CD4-positive, alpha-beta T cell treated with Interleukin-4 for 4 hours (primary cell): ENCODE data around the gene NOP14.
"Not testable (repeated sequence)": the region's sequence is repeated elsewhere in the genome, so short reads cannot be mapped to it uniquely, and the experiment has no call there.

Experiments used
- DNase-seq: peaks from one replicate; pipeline ENCODE4 v3.0.0-alpha.2; 2020

NOP14 gene

GRCh38 chr4:2963175-2963965 is at the start of gene NOP14, which contains the start of gene GRK4:
TSS of gene NOP14 (minus strand) at chr4:2963406. CDS start at chr4:2963319, 87 bp downstream.
TSS of gene GRK4 (plus strand) at chr4:2963571. CDS start at chr4:2964071, 500 bp downstream.
- DNase-seq: peak; percentile 98

- no peak for DNase-seq
Observed at GRCh38 chr4:3011456-3012220, 48.4 kb upstream of the NOP14 start.

- no peak for DNase-seq
Observed at GRCh38 chr4:3010998-3011397, 47.8 kb upstream of the NOP14 start.

DNA sequence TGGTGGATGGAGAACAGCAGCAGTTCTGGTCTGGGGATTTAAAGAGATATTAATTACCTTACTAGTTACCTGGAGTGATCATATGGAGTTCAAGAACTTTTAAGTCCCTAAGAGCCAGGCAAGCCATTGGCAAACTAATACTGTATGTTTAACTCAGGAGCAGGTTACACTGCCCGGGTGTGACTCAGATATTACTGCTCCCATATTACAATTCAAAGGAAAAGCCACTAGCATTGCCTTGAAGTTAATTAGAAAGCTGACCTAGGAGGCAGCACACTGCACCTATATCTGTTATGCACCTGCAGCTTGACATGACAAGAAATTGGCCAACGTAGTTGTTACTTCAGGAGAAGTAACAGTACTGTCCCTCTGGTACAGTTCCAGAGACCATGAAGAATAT is 47.4 kb upstream of the NOP14 start:
- DNase-seq: no peak

DNA sequence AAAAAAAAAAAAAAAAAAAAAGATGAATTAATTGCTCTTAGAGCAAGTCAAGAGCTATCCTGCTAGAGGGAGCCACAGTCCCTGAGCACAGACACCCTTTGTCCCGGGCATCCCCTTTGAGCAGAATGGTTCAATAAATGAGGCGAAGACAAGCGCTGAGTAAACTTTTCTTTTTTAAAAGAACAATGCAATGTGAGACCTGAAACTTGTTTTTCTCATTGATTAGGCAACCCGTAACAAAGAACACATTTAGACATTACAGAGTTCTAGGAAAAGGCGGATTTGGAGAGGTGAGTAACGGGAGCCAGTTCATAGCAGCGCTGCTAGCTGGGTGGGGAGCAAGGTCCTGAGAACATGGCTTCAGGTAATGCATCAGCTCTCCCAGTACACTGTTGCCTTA is 46.2 kb upstream of the NOP14 start:
- peak; percentile 11 for DNase-seq

- no peak for DNase-seq
Observed at GRCh38 chr4:3007724-3008123, 44.5 kb upstream of the NOP14 start.

DNA sequence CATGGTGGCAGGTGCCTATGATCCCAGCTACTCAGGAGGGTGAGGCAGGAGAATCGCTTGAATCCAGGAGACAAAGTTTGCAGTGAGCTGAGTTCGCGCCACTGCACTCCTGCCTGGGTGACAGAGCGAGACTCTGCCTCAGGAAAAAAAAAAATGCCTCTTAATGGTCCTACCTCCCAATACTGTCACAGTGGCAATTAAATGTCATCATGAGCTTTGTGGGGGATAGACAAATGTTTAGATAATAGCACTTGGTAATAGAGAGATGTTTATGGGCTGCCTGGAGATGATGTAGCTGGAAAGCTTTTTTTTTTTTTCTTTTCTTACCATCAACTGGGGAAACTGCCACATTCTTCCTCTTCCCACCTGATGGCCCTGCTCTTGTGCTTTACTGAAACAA is 33.2 kb upstream of the NOP14 start:
- DNase-seq: no peak

DNA sequence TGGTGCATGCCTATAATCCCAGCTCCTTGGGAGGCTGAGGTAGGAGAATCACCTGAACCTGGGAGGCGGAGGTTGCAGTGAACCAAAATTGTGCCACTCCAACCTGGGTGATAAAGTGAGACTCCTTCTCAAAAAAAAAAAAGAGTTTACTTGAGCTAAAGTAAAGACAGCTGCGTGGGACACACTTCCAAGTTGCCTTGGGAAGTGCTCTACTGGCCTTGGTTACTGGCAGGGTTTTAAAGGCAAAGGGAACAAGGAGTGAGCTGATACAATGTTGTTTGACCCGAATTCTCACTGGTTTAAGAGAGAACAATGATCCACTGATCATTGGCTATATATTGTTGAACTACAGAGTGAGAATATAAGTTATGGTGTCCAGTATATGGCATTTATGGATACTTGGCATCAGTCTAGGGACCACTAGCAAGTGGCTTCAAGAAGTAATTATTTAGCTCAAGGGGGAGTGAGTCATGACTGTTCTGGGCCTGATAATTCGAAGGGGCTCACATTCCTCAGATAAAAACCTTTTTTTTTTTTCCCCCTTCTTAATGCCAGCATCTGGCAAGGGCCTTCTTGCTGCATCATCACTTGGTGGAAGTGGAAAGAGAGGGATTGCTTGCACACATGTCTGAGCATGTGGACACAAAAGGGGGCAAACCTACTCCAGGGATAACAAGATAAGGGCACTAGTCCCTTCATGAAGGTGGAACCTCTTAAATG is 32.5 kb upstream of the NOP14 start:
- no peak for DNase-seq

DNA sequence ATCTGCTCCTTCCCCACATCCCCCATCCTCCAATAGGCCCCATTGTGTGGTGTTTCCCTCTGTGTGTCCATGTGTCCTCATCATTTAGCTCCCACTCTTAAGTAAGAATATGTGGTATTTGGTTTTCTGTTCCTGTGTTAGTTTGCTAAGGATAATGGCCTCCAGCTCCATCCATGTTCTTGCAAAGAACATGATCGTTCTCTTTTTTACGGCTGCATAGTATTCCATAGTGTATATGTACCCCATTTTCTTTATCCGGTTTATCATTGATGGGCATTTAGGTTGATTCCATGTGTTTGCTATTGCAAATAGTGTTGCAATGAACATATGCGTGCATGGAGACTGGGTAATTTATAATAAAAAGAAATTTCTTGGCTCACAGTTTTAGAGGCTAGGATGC is 31.7 kb upstream of the NOP14 start:
- no peak for DNase-seq

GRCh38 chr4:2991243-2991642 is 28.0 kb upstream of the NOP14 start:
- no peak for DNase-seq

- DNase-seq: not testable (repeated sequence)
Observed at GRCh38 chr4:2983715-2984114, 20.5 kb upstream of the NOP14 start.

DNA sequence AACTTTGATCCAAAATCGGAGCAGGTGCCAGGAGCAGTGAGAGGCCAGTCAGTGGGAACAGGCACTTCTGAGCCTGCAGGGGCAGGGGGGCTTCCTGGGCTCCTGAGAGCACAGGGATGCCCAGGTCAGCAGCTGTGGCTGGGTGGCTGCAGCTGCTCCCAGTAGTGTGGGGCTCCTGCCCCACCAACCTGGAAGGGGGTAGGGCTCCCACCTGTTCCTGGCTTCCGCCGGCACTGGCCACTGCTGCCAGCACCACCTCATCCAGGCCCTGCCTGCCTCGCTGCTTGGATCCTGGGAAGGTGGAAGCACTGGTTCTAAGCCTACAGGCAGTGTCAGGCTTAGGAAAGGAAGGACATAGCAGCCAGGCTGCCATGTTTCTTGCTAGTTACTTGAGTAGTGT is 18.8 kb upstream of the NOP14 start:
- DNase-seq: no peak

GRCh38 chr4:2981256-2981819 is 18.1 kb upstream of the NOP14 start:
- DNase-seq: no peak

- DNase-seq: no peak
Observed at GRCh38 chr4:2977211-2978088, 14.2 kb upstream of the NOP14 start.

DNA sequence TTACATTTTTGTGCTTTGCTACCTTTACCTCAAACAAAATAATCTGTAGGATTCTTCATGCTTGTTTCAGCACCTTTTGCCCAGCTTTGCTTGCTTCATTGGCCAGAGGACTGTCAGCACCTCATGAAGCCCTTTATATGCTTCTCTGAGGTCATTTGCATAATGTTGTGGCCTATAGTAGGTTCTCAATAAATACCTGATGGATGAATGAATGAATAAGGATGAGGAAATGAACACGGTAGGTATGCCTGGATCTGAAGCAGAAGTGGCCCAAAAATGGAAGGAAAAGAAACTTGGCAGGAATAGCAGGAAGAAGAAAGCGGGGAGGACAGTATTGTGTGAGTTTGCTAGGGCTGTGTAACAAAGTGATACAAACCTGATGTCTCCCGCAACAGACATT is 8.1 kb upstream of the NOP14 start:
- no peak for DNase-seq

- DNase-seq: no peak
Observed at GRCh38 chr4:2968381-2968780, 5.2 kb upstream of the NOP14 start.

DNA sequence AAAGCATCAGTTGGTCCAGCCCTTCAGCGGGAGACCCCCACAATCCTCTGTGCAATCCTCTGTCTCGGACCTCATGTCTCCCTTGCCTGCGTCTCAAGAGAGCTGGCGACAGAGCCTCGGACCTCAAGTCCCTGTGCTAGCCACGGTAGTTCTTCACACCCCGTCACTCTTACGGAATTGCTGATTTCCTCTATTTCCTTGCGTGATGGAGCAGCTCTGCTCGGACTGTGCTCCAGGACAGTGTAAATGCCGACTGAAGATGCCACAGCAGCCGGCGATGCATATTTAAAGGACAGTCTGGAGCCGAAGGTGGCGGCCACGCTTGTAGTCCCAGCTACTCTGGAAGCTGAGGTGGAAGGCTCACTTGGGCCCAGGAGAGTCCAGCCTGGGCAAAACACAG is 2.1 kb upstream of the NOP14 start:
- DNase-seq: no peak

DNA sequence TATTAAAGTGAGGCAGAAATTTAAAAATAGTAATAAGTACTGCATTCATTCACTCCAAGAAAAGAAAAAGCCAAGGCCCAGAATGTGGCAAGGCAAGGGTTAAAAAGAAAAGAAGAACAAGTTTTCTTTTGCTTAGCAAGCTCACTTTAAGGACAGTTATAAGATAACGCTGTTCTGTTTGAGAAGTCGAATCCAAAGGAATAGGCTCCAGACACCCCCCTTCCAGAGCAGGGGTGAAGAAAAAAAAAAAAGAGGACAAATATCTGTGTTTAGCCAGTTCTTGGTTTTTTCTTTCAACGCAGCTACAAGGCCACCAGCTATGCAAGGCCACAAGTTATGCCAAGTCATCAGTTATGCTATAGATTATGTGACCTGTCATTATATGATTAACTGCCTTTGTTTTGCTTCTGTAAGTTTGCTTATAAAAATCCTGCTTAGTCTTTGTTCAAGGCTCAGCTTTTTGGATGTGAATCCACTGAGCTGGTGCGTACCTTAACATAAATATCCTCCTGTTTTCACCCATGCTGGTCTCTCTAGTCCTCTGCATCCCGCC is 1.6 kb upstream of the NOP14 start:
- no peak for DNase-seq

GRCh38 chr4:2963966-2964471 is 813 bp upstream of the NOP14 start:
- no peak for DNase-seq

GRCh38 chr4:2962614-2963174 is 512 bp downstream of the NOP14 start:
- no peak for DNase-seq

DNA sequence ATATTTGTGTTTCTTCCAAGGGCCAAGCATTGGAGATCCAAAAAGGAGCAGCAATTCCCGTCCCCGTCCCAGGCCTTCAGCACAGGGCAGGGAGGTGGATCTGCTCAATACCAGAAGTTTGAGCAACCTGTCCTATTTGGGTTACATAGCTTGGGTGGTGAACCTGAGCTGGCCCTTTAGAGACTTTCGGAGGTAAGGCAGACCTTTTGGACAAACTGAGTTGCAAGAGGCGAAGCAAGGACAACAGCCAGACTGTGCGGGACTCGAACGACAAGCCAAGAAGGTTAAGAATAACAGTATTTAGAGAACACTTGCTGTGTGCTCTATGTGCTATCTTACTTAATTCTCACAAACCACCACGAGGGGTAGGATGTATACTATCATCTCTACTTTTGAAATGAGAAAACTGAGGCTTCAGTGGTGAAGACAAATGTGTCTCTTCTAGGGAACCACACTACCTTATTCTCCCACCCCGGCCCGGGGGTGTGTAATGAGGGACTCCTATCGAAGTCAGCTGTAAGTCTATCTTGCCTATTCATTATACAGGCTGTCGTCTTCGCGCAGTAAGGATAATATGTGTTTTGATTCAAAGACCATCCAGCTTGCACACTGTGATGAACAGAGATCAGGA is 1.3 kb downstream of the NOP14 start:
- peak; percentile 27 for DNase-seq
